Erythroblast (primary cell): ENCODE data around the gene TRAPPC3L.
"Not testable (repeated sequence)": the region's sequence is repeated elsewhere in the genome, so short reads cannot be mapped to it uniquely, and the experiment has no call there.

Experiments
- GATA1 ChIP-seq: IDR thresholded peaks from 2 replicates; pipeline ENCODE4 v1.6.1; 2011; ENCODE audit warnings: low read depth, mild to moderate bottlenecking, control low read depth, low read length, moderate library complexity
- POLR2A ChIP-seq: IDR thresholded peaks from 2 replicates; pipeline ENCODE4 v1.6.1; 2011; ENCODE audit warnings: mild to moderate bottlenecking, low read length

- TF ChIP-seq POLR2A, GATA1: not testable (repeated sequence)
Measured at GRCh38 chr6:116495161-116495560, 50.3 kb downstream of the TRAPPC3L start.
